ENCODE data around the gene ATAD3C.

DNA sequence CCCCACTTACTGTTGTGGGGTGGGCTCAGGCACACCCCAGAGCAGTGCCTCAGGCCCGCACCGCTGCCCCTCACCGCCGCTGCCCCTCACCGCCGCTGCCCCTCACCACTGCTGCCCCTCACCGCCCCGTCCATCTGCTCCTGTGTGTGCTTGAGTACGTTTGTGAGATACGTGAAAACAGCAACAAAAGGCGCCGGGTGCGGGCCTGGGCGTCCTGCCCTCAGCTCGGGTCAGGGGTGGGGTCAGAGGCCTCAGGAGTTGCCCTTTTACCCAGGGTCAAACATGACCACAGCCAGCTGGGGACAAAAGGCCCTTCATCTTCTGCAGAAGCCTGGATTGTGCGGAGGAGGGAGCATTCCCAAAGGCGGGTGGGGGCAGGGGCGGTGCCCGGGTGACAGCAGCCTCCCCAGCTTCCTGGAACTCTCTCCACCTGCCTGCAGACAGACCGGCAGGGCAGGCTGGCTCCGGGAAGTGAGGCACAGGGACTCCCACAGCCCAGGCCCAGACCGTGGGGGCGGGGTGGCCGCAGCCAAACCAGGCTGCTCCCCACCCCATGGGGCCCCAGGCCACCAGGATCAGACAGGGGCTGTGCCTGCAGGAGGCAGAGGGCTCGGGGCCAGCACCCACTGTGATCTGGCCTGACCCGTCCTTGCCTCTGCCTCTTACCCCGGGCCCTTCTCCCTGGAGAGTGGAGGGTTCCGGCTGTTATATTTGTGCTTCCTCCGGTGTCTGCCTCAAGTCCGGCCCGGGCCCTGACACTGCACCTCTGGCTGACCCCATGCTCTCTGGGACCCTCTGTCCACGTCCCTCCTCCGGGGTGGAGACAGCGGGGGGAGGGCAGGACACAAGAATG lies 16.3 kb upstream of the ATAD3C start:
- TF ChIP-seq, protein P1, sequence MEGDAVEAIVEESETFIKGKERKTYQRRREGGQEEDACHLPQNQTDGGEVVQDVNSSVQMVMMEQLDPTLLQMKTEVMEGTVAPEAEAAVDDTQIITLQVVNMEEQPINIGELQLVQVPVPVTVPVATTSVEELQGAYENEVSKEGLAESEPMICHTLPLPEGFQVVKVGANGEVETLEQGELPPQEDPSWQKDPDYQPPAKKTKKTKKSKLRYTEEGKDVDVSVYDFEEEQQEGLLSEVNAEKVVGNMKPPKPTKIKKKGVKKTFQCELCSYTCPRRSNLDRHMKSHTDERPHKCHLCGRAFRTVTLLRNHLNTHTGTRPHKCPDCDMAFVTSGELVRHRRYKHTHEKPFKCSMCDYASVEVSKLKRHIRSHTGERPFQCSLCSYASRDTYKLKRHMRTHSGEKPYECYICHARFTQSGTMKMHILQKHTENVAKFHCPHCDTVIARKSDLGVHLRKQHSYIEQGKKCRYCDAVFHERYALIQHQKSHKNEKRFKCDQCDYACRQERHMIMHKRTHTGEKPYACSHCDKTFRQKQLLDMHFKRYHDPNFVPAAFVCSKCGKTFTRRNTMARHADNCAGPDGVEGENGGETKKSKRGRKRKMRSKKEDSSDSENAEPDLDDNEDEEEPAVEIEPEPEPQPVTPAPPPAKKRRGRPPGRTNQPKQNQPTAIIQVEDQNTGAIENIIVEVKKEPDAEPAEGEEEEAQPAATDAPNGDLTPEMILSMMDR (IDR thresholded peaks at IDR 0.05 in 8 of 11, conservative IDR thresholded peaks at IDR 0.05 in 3 of 11), result no peak
- TF ChIP-seq POLR2A (IDR thresholded peaks at IDR 0.05), result no peak

All from spleen (tissue), 7 donors.